ENCODE data around the gene KIF16B.
"Not testable (repeated sequence)": the region's sequence is repeated elsewhere in the genome, so short reads cannot be mapped to it uniquely, and the experiment has no call there.

The KIF16B gene

DNA sequence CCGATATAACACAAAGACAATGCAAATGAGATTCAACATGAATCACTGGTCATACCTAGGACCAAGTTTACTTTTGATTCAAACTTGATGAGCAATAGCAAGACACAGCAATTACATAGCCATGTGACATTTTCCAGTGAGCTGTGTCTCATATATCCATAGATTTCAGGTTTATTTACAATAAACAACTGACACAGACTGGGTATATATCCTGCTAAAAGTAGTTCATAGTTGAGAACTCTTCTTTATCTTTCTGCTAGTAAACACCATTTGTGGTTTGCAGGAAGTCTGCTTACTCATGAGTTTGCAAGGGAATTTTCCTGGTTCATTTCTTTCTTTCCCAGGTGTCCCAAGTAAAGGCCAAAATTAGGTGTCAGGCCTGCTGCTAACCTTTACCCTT lies 343.4 kb downstream of the KIF16B start:
- H3K4me3 ChIP-seq (ENCODE audit: low read depth, low read length): no peak overlapping the region

DNA sequence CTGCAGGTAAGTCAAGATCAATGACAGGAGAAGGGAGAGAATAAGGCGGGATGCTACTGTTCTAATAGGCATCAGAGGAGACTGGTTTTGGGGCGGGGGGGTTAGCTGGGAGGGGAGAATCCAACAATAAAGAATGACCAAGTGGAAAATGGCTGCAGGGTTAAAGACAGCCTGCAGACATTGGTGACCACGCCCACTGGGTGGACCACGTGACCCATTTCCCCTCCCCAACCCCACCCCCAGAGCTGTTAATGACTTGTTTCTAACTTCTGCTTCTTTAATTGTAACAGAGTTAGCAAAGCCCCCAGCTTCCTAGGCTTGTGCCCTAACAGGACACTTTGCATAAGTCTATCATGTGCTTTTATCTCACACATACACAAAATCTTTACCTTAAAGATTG lies 344.5 kb downstream of the KIF16B start:
- H3K4me3 ChIP-seq (ENCODE audit: low read depth, low read length): no peak overlapping the region

DNA sequence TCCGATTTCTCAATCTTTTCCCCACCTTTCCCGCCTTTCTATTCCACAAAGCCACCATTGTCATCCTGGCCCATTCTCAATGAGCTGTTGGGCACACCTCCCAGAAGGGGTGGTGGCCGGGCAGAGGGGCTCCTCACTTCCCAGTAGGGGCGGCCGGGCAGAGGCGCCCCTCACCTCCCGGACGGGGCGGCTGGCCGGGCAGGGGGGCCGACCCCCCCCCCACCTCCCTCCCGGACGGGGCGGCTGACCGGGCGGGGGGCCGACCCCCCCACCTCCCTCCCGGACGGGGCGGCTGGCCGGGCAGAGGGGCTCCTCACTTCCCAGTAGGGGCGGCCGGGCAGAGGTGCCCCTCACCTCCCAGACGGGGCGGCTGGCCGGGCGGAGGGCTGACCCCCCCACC lies 346.3 kb downstream of the KIF16B start:
- H3K4me3 ChIP-seq (ENCODE audit: low read depth, low read length): not testable (repeated sequence)

DNA sequence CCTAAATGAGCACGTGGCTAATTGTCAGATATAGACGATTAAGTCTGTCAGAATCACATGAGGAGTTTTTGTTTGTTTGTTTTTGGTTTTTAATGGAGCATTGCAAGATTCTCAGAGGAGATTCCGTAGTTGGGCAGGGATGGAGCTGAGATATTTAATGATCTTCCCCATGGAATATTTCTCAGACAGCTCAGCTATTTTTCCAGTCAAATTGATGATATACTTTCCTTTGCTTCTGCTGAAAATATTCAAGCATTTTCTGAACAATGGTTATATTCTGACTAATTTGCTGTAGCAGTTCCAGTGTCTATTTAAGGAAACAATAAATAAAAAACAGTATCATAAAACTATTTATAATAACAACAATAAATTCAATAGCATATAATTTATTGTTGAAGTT lies 348.4 kb downstream of the KIF16B start:
- no peak overlapping the region for H3K4me3 ChIP-seq (ENCODE audit: low read depth, low read length)

DNA sequence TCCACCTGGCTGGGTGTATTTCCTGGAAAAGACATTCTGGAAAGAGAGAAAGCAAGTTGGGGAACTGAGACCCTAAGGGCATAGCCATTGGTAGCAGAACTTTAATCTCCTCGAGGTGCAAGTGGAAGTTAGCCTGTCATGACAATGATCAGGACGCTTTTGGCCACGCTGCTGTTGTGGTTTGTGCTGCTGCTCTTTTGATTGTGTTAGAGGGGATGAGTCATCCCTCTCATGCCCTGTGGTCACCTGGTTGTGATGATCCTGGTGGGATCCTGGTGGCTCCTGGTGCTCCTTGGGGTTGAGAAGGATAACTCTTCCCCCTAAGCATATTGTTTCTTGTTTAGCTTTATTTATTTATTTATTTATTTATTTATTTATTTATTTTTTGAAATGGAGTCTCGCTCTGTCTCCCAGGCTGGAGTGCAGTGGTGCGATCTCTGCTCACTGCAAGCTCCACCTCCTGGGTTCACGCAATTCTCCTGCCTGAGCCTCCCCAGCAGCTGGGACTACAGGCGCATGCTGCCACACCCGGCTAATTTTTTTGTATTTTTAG lies 350.3 kb downstream of the KIF16B start:
- no peak overlapping the region for H3K4me3 ChIP-seq (ENCODE audit: low read depth, low read length)

Measured in iPS-11a (cell line).